ENCODE data around the gene NTN1.

Gene NTN1

DNA sequence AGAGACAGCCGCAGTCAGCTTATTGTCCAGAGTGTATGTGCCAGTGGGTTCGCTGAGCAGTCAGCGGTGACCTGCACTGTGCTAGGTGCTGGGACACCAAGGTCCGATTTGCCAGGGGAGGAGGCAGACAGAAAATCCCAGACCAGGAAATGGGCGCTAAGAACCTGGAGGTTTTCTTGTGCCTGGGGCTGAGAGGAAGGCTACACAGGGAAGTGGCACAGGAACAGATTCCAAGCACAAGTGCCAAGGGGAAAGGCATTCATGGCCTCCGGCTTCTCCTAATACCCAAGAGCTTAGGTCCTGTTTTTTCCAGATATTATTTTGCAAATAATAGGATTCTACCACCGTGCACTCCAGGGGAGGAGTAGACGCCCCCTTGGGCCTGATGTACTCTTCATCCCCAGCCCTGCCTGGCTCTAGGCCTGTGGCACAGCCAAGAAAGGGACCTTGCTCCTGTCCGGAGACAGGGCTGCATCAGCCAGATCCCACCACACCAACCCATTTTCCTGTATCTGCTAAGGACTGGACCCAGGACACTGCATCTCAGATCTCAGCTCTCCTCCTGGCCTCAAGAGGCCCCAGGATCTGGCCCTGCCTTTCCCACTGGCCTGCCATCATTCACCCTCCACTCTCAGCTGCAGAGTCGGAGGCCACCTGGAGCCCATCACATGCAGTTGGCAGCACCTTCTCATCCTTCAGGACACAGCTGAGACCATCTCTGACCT, 187.2 kb downstream of the NTN1 start:
- TF ChIP-seq, protein P1, sequence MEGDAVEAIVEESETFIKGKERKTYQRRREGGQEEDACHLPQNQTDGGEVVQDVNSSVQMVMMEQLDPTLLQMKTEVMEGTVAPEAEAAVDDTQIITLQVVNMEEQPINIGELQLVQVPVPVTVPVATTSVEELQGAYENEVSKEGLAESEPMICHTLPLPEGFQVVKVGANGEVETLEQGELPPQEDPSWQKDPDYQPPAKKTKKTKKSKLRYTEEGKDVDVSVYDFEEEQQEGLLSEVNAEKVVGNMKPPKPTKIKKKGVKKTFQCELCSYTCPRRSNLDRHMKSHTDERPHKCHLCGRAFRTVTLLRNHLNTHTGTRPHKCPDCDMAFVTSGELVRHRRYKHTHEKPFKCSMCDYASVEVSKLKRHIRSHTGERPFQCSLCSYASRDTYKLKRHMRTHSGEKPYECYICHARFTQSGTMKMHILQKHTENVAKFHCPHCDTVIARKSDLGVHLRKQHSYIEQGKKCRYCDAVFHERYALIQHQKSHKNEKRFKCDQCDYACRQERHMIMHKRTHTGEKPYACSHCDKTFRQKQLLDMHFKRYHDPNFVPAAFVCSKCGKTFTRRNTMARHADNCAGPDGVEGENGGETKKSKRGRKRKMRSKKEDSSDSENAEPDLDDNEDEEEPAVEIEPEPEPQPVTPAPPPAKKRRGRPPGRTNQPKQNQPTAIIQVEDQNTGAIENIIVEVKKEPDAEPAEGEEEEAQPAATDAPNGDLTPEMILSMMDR (IDR thresholded peaks at IDR 0.05; ENCODE audit: low read depth, low read length): no peak
- no peaks in the 10 kb centered on the region for H3K27me3 ChIP-seq
- no peak for DNase-seq
- no peaks in the 10 kb centered on the region for H3K9me3 ChIP-seq
- H3K36me3 ChIP-seq: no peaks in the 10 kb centered on the region
- no peak overlapping the region for H3K4me3 ChIP-seq (ENCODE audit: low read depth, low read length)
- no peaks in the 10 kb centered on the region for H3K4me1 ChIP-seq

DNA sequence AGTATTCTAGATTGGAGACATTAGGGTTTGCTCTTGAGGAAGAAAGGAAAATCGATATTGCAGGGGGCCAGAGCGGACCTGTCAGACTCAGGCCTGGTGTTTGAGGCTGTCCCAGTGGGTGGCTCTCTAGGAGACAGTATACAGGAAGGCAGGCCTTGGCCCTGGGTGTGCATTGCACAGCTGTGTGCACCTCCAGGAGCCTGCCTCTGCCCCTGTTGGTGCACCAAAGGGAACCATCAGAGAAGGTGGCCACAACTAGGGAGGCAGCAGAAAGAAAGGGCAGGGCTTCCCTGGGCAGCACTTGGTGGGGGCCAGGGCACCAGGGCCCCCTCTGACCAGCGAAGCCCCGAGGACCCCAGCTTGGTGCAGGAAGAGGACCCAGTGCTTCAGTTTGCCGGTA, 188.0 kb downstream of the NTN1 start:
- H3K36me3 ChIP-seq: no peaks in the 10 kb centered on the region
- no peaks in the 10 kb centered on the region for H3K4me1 ChIP-seq
- TF ChIP-seq, protein P1 (IDR thresholded peaks at IDR 0.05; ENCODE audit: low read depth, low read length): no peak
- no peaks in the 10 kb centered on the region for H3K27me3 ChIP-seq
- no peak overlapping the region for H3K4me3 ChIP-seq (ENCODE audit: low read depth, low read length)
- no peaks in the 10 kb centered on the region for H3K9me3 ChIP-seq
- DNase-seq: no peak

DNA sequence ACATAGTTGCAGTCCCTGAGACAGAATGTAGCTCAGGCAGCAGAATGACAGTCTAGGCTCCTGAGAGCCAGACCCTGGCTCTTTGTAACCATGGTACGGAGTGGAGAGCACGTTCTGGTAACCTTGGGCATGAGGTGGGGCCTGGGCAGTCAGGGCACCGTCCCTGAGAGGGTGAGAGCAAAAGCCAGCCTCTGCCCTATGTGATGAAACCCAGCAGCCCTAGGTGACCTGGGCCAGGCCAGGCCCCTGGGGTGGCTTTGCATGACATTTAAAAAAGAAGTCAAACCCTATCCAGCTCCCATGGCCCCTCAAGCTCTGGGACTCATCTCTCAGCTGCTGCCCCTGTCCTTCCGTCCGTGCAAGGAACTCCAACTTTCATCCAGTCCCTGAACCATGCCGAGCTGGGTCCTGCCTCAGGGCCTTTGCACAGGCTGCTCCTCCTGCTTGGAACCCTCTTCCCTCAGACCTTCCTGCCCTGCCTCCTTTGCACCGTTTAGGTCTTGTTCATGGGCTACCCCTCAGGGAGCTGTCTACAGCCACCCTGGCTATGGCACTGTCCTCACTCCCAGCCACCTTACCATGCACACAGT, 188.6 kb downstream of the NTN1 start:
- H3K9me3 ChIP-seq: no peaks in the 10 kb centered on the region
- no peak for DNase-seq

DNA sequence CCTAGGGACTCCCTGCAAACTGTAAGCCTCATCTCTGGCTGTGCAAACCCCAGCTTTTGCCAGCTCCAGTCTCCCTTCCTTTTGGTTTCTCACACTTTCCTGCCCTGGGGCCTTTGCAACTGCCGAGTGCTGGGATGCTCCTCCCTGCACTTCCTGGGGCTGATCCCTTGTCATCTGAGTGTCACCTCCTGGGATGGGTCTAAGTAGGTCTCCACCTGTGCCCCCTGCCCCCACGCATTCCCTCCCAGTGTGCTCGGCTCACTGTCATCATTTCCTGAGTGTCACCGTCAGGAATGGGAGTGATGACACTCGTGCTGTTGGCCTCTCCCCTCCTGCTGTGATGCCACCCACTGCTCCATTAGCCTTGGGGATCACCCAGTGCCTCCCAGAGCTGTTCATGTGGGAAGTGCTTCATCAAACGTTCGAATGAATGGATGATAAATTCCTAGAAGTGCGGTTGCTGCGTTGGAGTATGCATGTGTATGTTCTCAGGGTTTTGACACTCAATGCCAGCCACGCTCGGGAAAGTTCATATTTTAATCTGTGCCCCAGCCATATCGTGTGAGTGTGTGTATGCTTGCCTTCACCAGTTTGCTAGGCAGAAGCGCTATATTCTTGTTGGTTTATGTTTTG, 189.9 kb downstream of the NTN1 start:
- TF ChIP-seq, protein P1 (IDR thresholded peaks at IDR 0.05; ENCODE audit: low read depth, low read length): no peak
- Histone ChIP-seq H3K4me1 (no peaks in the 10 kb centered on the region), H3K4me3 (ENCODE audit: low read depth, low read length) (no peak overlapping the region), H3K36me3 (no peaks in the 10 kb centered on the region), H3K9me3 (no peaks in the 10 kb centered on the region), H3K27me3 (no peaks in the 10 kb centered on the region)
- no peak for DNase-seq

More for the DNA sequence above, 188.6 kb downstream of the NTN1 start:
- Histone ChIP-seq H3K27me3 (no peaks in the 10 kb centered on the region), H3K4me3 (ENCODE audit: low read depth, low read length) (no peak overlapping the region), H3K36me3 (no peaks in the 10 kb centered on the region), H3K4me1 (no peaks in the 10 kb centered on the region)
- TF ChIP-seq, protein P1 (IDR thresholded peaks at IDR 0.05; ENCODE audit: low read depth, low read length): no peak

DNA sequence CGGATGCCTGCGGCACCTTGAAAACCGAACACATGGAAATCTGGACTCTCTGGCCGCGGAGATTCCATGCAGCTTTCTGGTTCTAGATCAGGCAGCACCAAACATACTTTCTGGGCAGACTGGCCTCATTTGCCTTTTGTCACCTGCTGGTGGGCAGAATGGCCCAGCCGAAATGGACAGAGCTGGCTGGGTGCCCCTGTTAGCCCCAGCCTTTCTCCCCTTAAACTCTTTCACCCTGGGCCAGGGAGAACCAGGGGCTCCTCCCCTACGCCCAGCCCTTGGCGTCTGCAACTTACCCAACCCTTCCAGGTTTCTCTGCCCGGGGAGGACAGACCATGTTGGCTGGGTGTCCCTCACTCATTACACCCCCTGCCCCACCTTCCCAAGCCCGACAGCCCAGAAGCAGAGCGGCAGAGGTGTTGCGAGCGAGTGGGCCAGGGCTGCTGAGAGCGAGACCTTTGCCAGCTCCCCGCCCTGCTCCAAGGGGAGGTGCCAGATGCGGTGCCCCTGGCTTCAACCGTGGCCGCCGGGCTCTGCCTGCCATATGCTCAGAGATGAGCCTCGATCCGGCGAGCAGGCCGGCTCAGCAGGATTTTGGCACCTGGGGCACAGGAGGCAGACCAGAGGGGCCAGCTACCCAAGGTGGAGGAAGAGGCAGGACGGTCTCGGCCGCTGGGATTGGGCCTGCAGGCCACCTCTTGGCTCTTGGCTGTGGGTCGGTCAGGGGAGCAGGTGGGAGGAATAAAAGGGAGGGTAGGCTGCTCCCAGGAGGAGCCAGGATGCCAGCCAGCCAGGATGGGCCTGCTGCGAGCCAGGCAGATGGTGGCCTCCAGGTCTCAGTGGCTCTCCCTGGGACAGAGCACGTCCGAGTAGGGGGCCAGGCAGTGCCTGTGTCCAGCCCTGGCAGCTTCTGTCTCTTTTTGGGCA, 191.3 kb downstream of the NTN1 start:
- no peak for DNase-seq
- TF ChIP-seq, protein P1 (IDR thresholded peaks at IDR 0.05; ENCODE audit: low read depth, low read length): no peak
- H3K36me3 ChIP-seq: no peaks in the 10 kb centered on the region

More for the DNA sequence above, 191.3 kb downstream of the NTN1 start:
- Histone ChIP-seq H3K4me3 (ENCODE audit: low read depth, low read length) (no peak overlapping the region), H3K4me1 (no peaks in the 10 kb centered on the region), H3K27me3 (no peaks in the 10 kb centered on the region), H3K9me3 (no peaks in the 10 kb centered on the region)

All from BE2C (cell line).